Measurements from ENCODE around the gene SPTBN5.

Gene SPTBN5

DNA sequence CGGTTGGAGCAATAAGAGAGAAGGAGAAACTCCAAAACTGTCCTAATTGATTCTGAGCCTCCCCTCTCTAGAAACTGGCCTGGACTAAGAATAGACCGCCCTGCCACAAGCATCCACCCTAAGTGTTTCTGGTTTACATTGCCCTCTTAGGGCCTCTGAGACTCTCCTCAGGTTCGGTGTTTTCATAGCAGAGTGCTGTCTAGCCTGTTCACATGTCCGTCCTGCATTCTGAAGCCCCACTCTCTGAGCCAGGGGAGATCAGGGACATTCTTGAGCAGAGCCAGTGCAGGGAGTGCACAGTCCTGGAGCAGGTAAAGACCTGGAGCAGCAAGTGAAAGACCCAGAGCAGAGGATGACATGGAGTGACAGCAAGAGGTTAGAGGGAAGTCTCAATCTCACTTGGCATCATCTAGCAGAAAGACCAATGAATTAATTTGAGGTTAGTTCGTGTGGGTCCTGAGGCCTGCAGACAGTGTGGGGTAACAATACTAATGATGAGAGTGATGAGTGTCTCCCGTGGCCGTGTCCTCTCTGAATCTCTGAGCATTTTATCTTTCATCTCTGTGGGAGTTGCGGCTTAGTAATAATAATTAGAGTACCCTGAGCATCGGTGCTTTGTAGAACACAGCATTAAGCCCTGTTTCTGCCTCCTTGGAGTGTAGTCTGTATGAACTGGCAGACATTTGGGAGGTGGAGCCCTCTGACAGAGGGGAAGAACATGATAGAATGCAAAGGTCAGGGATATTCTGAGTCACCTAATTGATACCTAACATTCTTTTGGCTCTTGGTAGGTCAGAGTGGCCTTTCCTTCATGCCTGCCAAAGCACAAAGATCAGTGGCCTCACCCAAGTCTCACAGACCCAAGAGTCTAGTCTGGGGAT lies 95.0 kb downstream of the SPTBN5 start:
- no peak for DNase-seq
